Nephron (organoid): ENCODE data around the gene GDPD5.

Source experiments
- H3K27ac Mint-ChIP-seq, 3 experiments: 2 replicates each; pipeline ENCODE4 v1.8.0; 2020; ENCODE audit warnings: mixed read lengths in 3 of 3, mild to moderate bottlenecking in 2 of 3, moderate library complexity in 1 of 3
- H3K27me3 Mint-ChIP-seq: 2 replicates; pipeline ENCODE4 v1.8.0; 2021; ENCODE audit warnings: low read depth, mild to moderate bottlenecking, moderate library complexity, mixed read lengths
- H3K36me3 Mint-ChIP-seq: 2 replicates; pipeline ENCODE4 v1.8.0; 2020; ENCODE audit warnings: low read depth, mixed read lengths
- H3K4me1 Mint-ChIP-seq: 2 replicates; pipeline ENCODE4 v1.8.0; 2020; ENCODE audit warnings: mixed read lengths
- H3K4me3 Mint-ChIP-seq, 3 experiments: 2 replicates each; pipeline ENCODE4 v1.8.0; 2020; ENCODE audit warnings: mild to moderate bottlenecking in 3 of 3, mixed read lengths in 3 of 3, moderate library complexity in 2 of 3
- H3K9me3 Mint-ChIP-seq: 2 replicates; pipeline ENCODE4 v1.8.0; 2020; ENCODE audit warnings: mixed read lengths
- CTCF ChIP-seq, 3 experiments: fragments of 200-600 bp; sonication (generic); IDR thresholded peaks; one replicate each; pipeline ENCODE4 v1.5.0; 2021; ENCODE audit warnings: antibody characterized with exemption in 3 of 3; ENCODE audit not compliant: unreplicated experiment in 3 of 3

GDPD5 gene

GRCh38 chr11:75440960-75441803, 84.6 kb downstream of the GDPD5 start:
- Mint-ChIP-seq H3K4me3 (no peak overlapping the region), H3K36me3 (no peaks in the 10 kb centered on the region), H3K27me3 (peaks cover 29% of the 10 kb centered on the region), H3K27ac (no peak overlapping the region), H3K9me3 (no peaks in the 10 kb centered on the region), H3K4me1 (peaks cover 9% of the 10 kb centered on the region)
- no peak for TF ChIP-seq CTCF (IDR thresholded peaks at IDR 0.05; ENCODE audit: unreplicated experiment in 3 of 3)

DNA sequence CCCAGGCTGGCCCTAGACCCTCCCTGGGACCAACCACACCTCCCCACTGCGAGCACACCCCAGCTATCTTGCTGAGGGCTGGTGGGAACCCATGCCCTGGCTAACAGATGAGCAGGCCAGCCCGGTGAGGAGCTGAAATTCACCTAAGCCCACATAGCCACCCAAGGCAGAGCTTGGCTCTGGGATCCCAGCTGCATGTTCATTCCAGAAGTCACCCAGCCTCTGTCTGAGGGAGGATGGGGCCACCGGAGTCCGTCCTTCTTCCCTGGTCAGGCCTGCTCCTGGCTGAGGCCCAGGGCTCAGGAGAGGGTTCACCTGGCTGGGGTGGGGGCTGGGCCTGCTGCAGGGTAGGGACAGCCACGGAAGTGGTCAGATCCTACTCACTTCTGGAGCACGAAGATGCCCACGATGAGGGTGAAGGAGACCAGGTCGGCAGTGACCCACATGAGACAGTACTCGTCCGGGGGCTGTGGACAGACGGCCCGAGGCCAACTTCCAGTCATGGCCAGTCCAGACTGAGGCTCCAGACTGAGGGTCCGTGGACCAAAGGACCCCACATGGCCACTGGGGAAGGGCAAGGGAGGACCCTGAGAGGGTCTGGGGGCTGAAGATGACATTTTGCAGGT, 86.1 kb downstream of the GDPD5 start:
- no peak for TF ChIP-seq CTCF (IDR thresholded peaks at IDR 0.05; ENCODE audit: unreplicated experiment in 3 of 3)
- H3K27ac Mint-ChIP-seq, result no peak overlapping the region
- H3K4me1 Mint-ChIP-seq, result peaks cover 5% of the 10 kb centered on the region
- no peaks in the 10 kb centered on the region for H3K9me3 Mint-ChIP-seq
- H3K36me3 Mint-ChIP-seq, result no peaks in the 10 kb centered on the region
- H3K4me3 Mint-ChIP-seq, result no peak overlapping the region
- H3K27me3 Mint-ChIP-seq, result peaks cover 22% of the 10 kb centered on the region

DNA sequence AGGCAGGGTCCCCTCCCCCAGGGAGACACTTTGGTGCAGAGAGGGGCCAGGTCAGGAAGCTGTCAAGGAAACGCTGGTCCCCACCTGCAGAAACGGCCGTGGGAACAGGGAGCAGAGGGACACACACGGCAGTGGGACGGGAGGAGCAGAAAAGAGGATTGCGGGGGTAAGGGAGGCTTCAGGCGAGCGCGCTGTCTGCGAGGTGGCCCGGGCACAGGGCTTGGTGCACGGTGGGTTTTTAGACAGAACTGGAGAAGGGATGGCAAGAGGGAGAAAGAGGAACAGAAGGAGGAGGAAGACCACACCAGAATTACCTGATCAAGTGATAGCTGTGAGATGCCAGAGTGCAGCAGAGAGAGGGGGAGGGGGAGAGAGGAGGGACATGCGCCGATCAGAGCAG, 86.7 kb downstream of the GDPD5 start:
- Mint-ChIP-seq H3K36me3 (no peaks in the 10 kb centered on the region), H3K27me3 (peaks cover 21% of the 10 kb centered on the region), H3K4me3 (no peak overlapping the region), H3K9me3 (no peaks in the 10 kb centered on the region), H3K27ac (no peak overlapping the region), H3K4me1 (peaks cover 5% of the 10 kb centered on the region)
- TF ChIP-seq CTCF (IDR thresholded peaks at IDR 0.05; ENCODE audit: unreplicated experiment in 3 of 3), result no peak

DNA sequence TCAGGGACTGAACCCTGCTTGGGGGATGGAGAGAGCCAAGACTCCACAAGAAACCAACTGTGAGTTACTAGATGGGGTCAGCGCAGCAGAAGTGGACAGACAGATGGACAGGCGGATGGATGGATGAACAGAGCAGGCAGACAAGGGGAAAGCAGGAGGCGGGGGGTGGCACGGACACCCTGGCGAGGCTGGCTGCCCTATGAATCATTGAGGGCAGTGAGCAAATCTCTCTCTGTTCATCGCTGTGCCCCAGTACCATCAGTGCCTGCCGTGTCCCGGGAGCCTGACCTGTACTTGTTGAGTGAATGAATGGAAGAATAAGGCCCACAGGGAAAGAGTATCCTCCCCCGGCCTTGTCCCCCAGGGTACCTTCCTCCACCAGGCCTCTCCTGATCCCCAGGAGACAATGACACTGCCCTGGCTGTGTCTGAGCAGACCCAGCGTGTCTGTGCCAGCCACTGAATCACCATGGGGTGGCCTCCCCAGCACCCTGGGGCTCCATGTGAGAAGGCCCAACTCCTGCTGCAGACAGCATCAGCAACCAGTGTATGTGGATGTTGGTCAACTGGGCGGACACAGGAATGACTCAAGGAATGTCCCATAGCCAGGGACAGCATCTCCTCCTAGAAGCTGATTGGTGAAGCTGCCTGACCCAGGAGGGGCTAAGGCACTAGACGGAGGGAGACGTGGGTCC, 87.6 kb downstream of the GDPD5 start:
- no peak overlapping the region for H3K4me3 Mint-ChIP-seq
- H3K9me3 Mint-ChIP-seq, result no peaks in the 10 kb centered on the region
- H3K36me3 Mint-ChIP-seq, result no peaks in the 10 kb centered on the region
- H3K27ac Mint-ChIP-seq, result no peak overlapping the region
- H3K4me1 Mint-ChIP-seq, result peaks cover 5% of the 10 kb centered on the region
- peaks cover 29% of the 10 kb centered on the region for H3K27me3 Mint-ChIP-seq
- no peak for TF ChIP-seq CTCF (IDR thresholded peaks at IDR 0.05; ENCODE audit: unreplicated experiment in 3 of 3)

GRCh38 chr11:75436806-75437205, 88.9 kb downstream of the GDPD5 start:
- TF ChIP-seq CTCF (IDR thresholded peaks at IDR 0.05; ENCODE audit: unreplicated experiment in 3 of 3), result no peak
- Mint-ChIP-seq H3K9me3 (no peaks in the 10 kb centered on the region), H3K36me3 (no peaks in the 10 kb centered on the region), H3K27me3 (peaks cover 42% of the 10 kb centered on the region), H3K4me1 (peaks cover 2% of the 10 kb centered on the region), H3K4me3 (no peak overlapping the region), H3K27ac (no peak overlapping the region)
